ENCODE data around the gene LUZP2. TPM values are rescaled to one million over a fixed set of nuclear protein-coding genes. Genes with fewer than 3 reads are reported as not detected.

Gene LUZP2
- total RNA-seq, 4 donors from 2014 or later: 0.16 to 0.17 TPM; not detected in 2

DNA sequence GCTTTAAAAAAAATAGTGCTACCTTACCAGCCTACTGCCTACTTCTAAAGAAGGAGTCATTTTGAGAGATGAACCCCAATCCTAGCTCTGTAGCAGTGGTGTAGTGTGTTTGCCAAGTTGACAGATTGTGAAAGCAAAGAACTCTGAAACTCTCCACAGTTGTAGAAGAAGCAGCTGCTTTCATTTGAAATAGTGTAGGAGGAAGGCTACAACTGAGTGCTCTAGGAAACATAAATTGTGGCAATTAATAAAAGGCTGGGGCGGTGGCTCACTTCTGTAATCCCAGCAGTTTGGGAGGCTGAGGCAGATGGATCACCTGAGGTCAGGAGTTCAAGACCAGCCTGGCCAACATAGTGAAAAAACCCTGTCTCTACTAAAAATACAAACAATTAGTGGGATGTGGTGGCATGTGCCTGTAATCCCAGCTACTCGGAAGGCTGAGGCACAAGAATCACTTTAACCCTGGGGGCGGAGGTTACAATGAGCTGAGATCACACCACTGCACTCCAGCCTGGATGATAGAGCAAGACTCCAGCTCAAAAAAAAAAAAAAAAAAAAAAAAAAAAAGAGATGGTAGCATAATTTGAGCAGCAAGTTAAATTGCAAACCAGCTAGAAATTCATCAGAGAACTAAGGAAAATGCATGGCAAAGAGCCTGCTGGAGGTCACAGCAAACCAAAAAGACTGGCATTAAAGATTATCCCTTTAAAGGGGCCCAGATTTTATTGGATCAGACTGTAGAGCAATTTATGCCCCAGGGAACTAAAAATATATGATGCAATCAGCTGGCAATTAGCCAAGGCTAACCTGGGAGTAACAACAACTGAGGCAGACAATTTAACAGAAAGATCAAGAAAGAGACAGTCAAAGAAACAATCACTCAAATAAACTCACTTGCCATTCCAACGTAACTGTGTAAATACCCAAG, 112.6 kb downstream of the LUZP2 start:
- Histone ChIP-seq H3K36me3 (no peaks in the 10 kb centered on the region), H3K27ac (no peak overlapping the region), H3K4me3 (no peak overlapping the region), H3K27me3 (no peaks in the 10 kb centered on the region), H3K9me3 (no peaks in the 10 kb centered on the region), H3K4me1 (no peaks in the 10 kb centered on the region)
- ATAC-seq: no peak
- TF ChIP-seq, protein P1, sequence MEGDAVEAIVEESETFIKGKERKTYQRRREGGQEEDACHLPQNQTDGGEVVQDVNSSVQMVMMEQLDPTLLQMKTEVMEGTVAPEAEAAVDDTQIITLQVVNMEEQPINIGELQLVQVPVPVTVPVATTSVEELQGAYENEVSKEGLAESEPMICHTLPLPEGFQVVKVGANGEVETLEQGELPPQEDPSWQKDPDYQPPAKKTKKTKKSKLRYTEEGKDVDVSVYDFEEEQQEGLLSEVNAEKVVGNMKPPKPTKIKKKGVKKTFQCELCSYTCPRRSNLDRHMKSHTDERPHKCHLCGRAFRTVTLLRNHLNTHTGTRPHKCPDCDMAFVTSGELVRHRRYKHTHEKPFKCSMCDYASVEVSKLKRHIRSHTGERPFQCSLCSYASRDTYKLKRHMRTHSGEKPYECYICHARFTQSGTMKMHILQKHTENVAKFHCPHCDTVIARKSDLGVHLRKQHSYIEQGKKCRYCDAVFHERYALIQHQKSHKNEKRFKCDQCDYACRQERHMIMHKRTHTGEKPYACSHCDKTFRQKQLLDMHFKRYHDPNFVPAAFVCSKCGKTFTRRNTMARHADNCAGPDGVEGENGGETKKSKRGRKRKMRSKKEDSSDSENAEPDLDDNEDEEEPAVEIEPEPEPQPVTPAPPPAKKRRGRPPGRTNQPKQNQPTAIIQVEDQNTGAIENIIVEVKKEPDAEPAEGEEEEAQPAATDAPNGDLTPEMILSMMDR (IDR thresholded peaks at IDR 0.05): no peak
- no peak for TF ChIP-seq EP300 (IDR thresholded peaks at IDR 0.05)
- TF ChIP-seq POLR2AphosphoS5 (IDR thresholded peaks at IDR 0.05): no peak
- no peak for TF ChIP-seq POLR2A (IDR thresholded peaks at IDR 0.05)
- WGBS, 2 donors (ENCODE audit: low coverage in 1 of 2): 67 to 100% methylated on average over 1 to 4 of the region's 4 CpGs

DNA sequence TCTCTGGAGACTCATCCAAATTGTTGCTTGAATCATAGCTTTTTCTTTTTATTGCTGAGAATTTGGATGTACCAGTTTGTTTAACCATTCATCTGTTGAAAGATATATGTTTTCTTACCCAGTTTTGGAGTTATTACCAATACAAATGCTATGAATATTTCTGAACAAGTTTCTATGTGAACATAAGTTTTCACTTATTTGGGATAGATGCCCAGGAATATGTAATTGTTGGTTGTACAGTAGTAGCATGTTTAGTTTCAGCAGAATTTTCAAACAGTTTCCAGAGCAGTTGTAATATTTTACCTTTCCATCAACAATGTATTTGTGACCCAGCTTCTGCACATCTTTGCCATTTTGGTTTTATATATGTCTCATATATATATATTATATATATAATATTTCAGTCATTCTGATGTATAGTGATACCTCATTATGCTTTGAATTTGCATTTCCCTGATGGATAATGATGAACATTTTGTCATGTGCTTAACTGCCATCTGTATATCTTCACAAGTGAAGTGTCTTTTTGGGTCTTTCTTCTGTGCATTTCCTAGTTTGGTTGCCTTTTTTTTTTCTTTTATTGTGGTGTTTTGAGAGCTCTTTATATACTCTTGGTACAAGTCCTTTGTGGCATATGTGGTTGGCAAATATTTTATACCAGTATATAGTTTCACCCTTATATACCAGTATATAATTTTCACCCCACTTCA, 118.8 kb downstream of the LUZP2 start:
- Histone ChIP-seq H3K9me3 (no peaks in the 10 kb centered on the region), H3K27ac (no peak overlapping the region), H3K4me3 (no peak overlapping the region), H3K36me3 (no peaks in the 10 kb centered on the region), H3K4me1 (no peaks in the 10 kb centered on the region), H3K27me3 (no peaks in the 10 kb centered on the region)
- no peak for ATAC-seq
- no peak for TF ChIP-seq POLR2A (IDR thresholded peaks at IDR 0.05)
- no peak for TF ChIP-seq EP300 (IDR thresholded peaks at IDR 0.05)
- TF ChIP-seq, protein P1 (IDR thresholded peaks at IDR 0.05): no peak
- TF ChIP-seq POLR2AphosphoS5 (IDR thresholded peaks at IDR 0.05): no peak

DNA sequence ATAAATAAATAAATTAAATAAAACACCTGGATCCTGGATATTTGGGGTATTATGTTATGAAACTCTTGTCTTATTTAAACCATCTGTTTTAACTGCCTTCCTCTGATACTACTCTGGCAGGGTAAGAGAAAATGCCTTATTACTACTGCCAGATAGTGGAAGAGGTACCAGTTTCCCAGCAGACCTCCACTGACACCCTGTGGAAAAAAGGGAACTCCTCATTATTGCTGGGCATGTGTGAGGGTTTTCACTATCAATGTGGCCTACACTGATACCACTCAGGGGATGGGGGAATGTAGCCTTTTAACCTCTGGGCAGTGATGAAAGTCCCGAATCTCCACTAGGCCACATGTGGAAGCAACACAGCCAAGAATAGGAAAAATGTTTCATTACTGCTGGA, 121.0 kb downstream of the LUZP2 start:
- no peak for ATAC-seq
- Histone ChIP-seq H3K4me3 (no peak overlapping the region), H3K4me1 (no peaks in the 10 kb centered on the region), H3K27ac (no peak overlapping the region), H3K9me3 (no peaks in the 10 kb centered on the region), H3K27me3 (no peaks in the 10 kb centered on the region), H3K36me3 (no peaks in the 10 kb centered on the region)
- WGBS, 2 donors (ENCODE audit: low coverage in 1 of 2): 100% methylated on average over 1 of the region's 1 CpG; no CpG with 5 or more reads in 1 of the 2 donors
- TF ChIP-seq POLR2A (IDR thresholded peaks at IDR 0.05): no peak
- TF ChIP-seq, protein P1 (IDR thresholded peaks at IDR 0.05): no peak
- TF ChIP-seq POLR2AphosphoS5 (IDR thresholded peaks at IDR 0.05): no peak
- TF ChIP-seq EP300 (IDR thresholded peaks at IDR 0.05): no peak

DNA sequence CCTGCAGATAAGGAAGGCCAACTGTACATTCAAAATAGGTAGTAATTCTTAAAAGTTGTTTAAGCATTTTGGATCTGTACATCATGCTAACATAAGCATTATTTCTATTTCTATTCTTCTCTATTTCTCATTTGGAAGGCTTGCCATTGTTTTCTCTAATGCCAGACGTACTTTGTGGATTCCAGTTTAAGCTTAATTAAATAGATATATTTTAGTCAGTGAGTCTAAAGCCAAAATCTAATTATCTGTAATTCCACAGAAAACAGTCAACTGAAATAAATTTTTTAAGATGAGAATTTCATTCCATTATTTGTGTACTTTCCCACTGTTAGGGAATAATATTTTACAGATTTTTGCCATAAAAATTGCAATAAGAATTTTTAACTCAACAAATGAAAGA, 123.0 kb downstream of the LUZP2 start:
- no peak for ATAC-seq
- WGBS, 2 donors (ENCODE audit: low coverage in 1 of 2): 56 to 59% methylated on average over 1 of the region's 1 CpG
- no peak overlapping the region for H3K27ac ChIP-seq

More for the DNA sequence above, 123.0 kb downstream of the LUZP2 start:
- no peak for TF ChIP-seq EP300 (IDR thresholded peaks at IDR 0.05)
- TF ChIP-seq, protein P1 (IDR thresholded peaks at IDR 0.05): no peak
- TF ChIP-seq POLR2A (IDR thresholded peaks at IDR 0.05): no peak
- TF ChIP-seq POLR2AphosphoS5 (IDR thresholded peaks at IDR 0.05): no peak
- no peaks in the 10 kb centered on the region for H3K27me3 ChIP-seq
- no peaks in the 10 kb centered on the region for H3K36me3 ChIP-seq
- H3K4me1 ChIP-seq: no peaks in the 10 kb centered on the region
- no peaks in the 10 kb centered on the region for H3K9me3 ChIP-seq
- H3K4me3 ChIP-seq: no peak overlapping the region

Measured in gastroesophageal sphincter (tissue), 4 donors.